ENCODE results near the gene OR6C2. TPM values are rescaled to one million over a fixed set of nuclear protein-coding genes. Genes with fewer than 3 reads are reported as not detected.

OR6C2 gene
- total RNA-seq, 6 experiments from 2014 or later: not detected

- Mint-ChIP-seq H3K27me3 (ENCODE audit: insufficient read depth) (no peaks in the 10 kb centered on the region), H3K27ac (no peak overlapping the region), H3K4me1 (ENCODE audit: low read depth) (no peaks in the 10 kb centered on the region), H3K36me3 (ENCODE audit: low read depth) (no peaks in the 10 kb centered on the region), H3K9me3 (peaks cover 4% of the 10 kb centered on the region), H3K4me3 (no peak overlapping the region)
- TF ChIP-seq CTCF (IDR thresholded peaks at IDR 0.05): no peak
- DNase-seq: no peak
Measured at GRCh38 chr12:55501601-55502000, 57.7 kb downstream of the OR6C2 start.

Other genes starting within 250 kb of the OR6C2 start
- not detected for gene OR10A7, start 223.1 kb upstream of the OR6C2 start, total RNA-seq (2021; fragmentation: NEBNext Ultra II Directional; extraction: Animal tissue kit (Norgen Biotek cat#: 25700))
- not detected for gene OR6C74, start 199.5 kb upstream of the OR6C2 start, total RNA-seq (2021; fragmentation: NEBNext Ultra II Directional; extraction: Animal tissue kit (Norgen Biotek cat#: 25700))
- not detected for gene OR6C6, start 147.5 kb upstream of the OR6C2 start, total RNA-seq (2021; fragmentation: NEBNext Ultra II Directional; extraction: Animal tissue kit (Norgen Biotek cat#: 25700))
- not detected for gene OR6C1, start 129.7 kb upstream of the OR6C2 start, total RNA-seq (2021; fragmentation: NEBNext Ultra II Directional; extraction: Animal tissue kit (Norgen Biotek cat#: 25700))
- not detected for gene OR6C3, start 113.3 kb upstream of the OR6C2 start, total RNA-seq (2021; fragmentation: NEBNext Ultra II Directional; extraction: Animal tissue kit (Norgen Biotek cat#: 25700))
- not detected for gene OR6C75, start 81.1 kb upstream of the OR6C2 start, total RNA-seq (2021; fragmentation: NEBNext Ultra II Directional; extraction: Animal tissue kit (Norgen Biotek cat#: 25700))
- gene OR6C65, start 43.5 kb upstream of the OR6C2 start, total RNA-seq (2021; fragmentation: NEBNext Ultra II Directional; extraction: Animal tissue kit (Norgen Biotek cat#: 25700)): not detected
- gene OR6C76, start 17.8 kb upstream of the OR6C2 start, total RNA-seq (2021; fragmentation: NEBNext Ultra II Directional; extraction: Animal tissue kit (Norgen Biotek cat#: 25700)): not detected
- not detected for gene OR6C70, start 26.1 kb downstream of the OR6C2 start, total RNA-seq (2021; fragmentation: NEBNext Ultra II Directional; extraction: Animal tissue kit (Norgen Biotek cat#: 25700))
- not detected for gene OR6C68, start 48.3 kb downstream of the OR6C2 start, total RNA-seq (2021; fragmentation: NEBNext Ultra II Directional; extraction: Animal tissue kit (Norgen Biotek cat#: 25700))
- gene OR6C4, start 105.5 kb downstream of the OR6C2 start, total RNA-seq (2021; fragmentation: NEBNext Ultra II Directional; extraction: Animal tissue kit (Norgen Biotek cat#: 25700)): not detected
- not detected for gene OR2AP1, start 128.4 kb downstream of the OR6C2 start, total RNA-seq (2021; fragmentation: NEBNext Ultra II Directional; extraction: Animal tissue kit (Norgen Biotek cat#: 25700))
- not detected for gene OR10P1, start 192.8 kb downstream of the OR6C2 start, total RNA-seq (2021; fragmentation: NEBNext Ultra II Directional; extraction: Animal tissue kit (Norgen Biotek cat#: 25700))

Data from HFFc6 (cell line).